ENCODE measurements around the gene SCD.

DNA sequence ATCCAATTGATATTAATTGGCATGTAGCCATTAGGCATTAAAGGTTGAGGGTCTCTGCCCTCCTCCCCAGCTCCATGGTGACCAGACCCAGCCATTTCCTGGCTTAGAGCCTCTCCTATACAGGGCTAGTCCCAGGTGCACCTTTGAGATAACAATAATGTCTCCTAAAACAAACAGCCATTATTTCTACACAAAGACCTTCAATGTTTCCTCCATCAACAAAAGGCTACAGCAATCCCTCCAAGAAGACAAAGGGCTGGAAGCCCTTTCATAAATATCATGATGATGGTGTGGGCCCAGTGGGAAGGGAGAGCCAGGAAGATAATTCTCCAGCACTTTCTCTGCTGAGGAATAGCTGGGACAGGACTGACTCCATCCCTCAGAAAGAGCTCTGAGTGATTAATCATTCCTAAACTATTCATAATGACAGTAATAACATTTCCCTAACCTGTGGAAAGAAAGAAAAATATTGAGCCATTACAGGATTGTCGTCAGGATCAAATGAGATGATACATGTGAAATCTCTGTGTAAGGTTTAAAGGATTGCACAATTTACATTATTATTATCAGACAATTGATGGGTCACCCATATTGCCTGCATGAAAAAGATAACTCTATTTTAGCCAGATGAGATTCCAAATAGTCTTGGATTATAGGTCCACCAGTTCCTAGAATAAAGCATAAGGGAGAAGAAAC is 27.2 kb upstream of the SCD start:
- TF ChIP-seq, protein P1, sequence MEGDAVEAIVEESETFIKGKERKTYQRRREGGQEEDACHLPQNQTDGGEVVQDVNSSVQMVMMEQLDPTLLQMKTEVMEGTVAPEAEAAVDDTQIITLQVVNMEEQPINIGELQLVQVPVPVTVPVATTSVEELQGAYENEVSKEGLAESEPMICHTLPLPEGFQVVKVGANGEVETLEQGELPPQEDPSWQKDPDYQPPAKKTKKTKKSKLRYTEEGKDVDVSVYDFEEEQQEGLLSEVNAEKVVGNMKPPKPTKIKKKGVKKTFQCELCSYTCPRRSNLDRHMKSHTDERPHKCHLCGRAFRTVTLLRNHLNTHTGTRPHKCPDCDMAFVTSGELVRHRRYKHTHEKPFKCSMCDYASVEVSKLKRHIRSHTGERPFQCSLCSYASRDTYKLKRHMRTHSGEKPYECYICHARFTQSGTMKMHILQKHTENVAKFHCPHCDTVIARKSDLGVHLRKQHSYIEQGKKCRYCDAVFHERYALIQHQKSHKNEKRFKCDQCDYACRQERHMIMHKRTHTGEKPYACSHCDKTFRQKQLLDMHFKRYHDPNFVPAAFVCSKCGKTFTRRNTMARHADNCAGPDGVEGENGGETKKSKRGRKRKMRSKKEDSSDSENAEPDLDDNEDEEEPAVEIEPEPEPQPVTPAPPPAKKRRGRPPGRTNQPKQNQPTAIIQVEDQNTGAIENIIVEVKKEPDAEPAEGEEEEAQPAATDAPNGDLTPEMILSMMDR (IDR thresholded peaks at IDR 0.05) = no peak
- TF ChIP-seq EP300 (IDR thresholded peaks at IDR 0.05) = no peak
- no peak for TF ChIP-seq POLR2AphosphoS5 (IDR thresholded peaks at IDR 0.05)

Measured in upper lobe of left lung (tissue), 4 donors.